ENCODE results near the gene PDE10A.

PDE10A gene

DNA sequence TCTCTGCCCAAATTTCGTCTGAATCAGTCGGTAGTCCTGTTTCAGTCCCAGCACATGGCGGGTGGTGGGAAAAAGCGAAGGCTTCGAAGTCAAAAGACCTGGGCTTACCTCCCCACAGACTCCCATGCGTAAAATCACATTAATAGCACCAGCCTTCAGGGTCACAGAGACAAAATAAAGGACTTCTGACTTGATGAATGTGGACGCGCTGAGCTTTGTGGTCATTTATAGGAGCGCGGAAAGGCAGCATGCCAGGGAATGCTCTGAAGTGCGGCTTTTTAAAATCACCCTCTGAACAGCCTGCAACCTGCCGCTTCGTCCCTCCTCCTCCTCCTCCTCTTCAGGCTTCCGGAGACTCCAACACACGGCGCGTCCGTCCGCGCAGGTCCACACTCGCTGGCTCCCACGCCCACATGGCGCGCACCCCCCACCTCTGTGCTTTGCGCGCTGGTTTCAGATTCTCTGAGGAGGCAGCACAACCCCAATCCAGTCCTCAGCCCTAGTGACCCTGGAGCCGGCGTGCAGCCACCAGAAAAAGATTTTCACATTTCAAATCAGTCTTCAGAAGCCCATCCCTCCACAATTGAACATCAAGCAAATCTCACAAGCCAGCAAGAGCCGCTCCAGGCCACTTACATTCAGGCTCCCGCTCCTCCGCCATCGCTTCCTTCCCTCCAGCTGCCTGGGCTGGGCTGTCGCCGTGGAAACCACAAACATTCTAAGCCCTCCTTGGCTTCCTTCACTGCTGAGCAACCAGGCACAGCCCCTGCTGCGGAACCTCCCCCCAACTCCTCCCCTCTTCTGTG is 353.9 kb downstream of the PDE10A start, which contains the start of gene C6orf118:
Gene C6orf118 (minus strand): TSS at position 680 of the 806 bp plus-strand sequence. CDS start 19 bp downstream, at position 661.
- Mint-ChIP-seq H3K9me3 (no peaks in the 10 kb centered on the region), H3K27ac (peak within 1 kb of the TSS; percentile 15 to 86 (median 42)), H3K4me1 (peaks cover 5% of the 10 kb centered on the region), H3K36me3 (ENCODE audit: low read depth) (no peaks in the 10 kb centered on the region), H3K4me3 (peak within 1 kb of the TSS; percentile 85 to 86 (median 86)), H3K27me3 (ENCODE audit: low read depth) (peaks cover 27% of the 10 kb centered on the region)
- no peak for TF ChIP-seq CTCF (IDR thresholded peaks at IDR 0.05; ENCODE audit: unreplicated experiment in 3 of 3)

DNA sequence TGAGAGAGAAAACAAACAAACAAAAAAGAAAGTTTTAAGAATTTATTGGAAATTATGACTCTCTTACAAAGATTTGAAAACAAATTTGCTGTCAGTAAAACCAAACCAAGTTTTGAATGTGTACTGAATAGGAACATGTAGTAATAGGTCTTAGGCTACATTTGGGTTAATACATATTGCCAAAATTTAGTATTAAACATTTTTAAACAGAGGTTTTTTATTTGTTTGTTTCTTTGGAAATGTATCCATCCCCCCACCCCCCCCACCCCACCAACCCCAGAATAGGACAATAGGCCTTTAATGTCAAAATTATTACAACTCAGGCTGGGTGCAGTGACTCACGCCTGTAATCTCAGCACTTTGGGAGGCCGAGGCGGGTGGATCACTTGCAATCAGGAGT is 356.1 kb downstream of the PDE10A start:
- Mint-ChIP-seq H3K27me3 (ENCODE audit: low read depth) (peaks cover 15% of the 10 kb centered on the region), H3K27ac (no peak overlapping the region), H3K9me3 (peaks cover 6% of the 10 kb centered on the region), H3K36me3 (ENCODE audit: low read depth) (no peaks in the 10 kb centered on the region), H3K4me3 (no peak overlapping the region), H3K4me1 (peaks cover 5% of the 10 kb centered on the region)
- no peak for TF ChIP-seq CTCF (IDR thresholded peaks at IDR 0.05; ENCODE audit: unreplicated experiment in 3 of 3)

- Mint-ChIP-seq H3K27ac (no peak overlapping the region), H3K27me3 (ENCODE audit: low read depth) (no peaks in the 10 kb centered on the region), H3K36me3 (ENCODE audit: low read depth) (peaks cover under 1% of the 10 kb centered on the region), H3K9me3 (peaks cover 6% of the 10 kb centered on the region), H3K4me3 (no peak overlapping the region), H3K4me1 (no peaks in the 10 kb centered on the region)
- TF ChIP-seq CTCF (IDR thresholded peaks at IDR 0.05; ENCODE audit: unreplicated experiment in 3 of 3) = no peak
Observed at GRCh38 chr6:165301372-165302246, 361.4 kb downstream of the PDE10A start.

- Mint-ChIP-seq H3K9me3 (peaks cover 6% of the 10 kb centered on the region), H3K27ac (no peak overlapping the region), H3K4me1 (no peaks in the 10 kb centered on the region), H3K27me3 (ENCODE audit: low read depth) (no peaks in the 10 kb centered on the region), H3K36me3 (ENCODE audit: low read depth) (peaks cover 4% of the 10 kb centered on the region), H3K4me3 (no peak overlapping the region)
- no peak for TF ChIP-seq CTCF (IDR thresholded peaks at IDR 0.05; ENCODE audit: unreplicated experiment in 3 of 3)
Observed at GRCh38 chr6:165300422-165300936, 362.6 kb downstream of the PDE10A start.

DNA sequence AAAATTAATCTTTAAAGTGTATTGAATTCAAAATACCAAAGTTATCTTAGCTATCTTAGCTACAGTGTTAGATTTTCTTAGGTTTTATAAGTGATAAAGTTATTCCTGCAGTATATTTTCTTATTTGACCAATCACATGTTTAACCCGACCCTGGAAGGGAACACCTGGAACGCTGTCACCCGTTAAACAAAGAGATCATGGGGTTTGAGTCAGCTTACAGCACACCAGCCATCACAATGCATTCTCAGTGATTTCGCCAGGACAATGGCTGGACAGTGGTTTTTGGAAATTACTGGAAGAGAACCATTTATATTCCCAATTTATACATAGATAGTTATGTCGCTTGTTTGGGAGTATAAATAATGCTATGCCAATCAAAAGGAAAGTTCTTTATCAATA is 364.2 kb downstream of the PDE10A start:
- Mint-ChIP-seq H3K4me1 (no peaks in the 10 kb centered on the region), H3K27ac (no peak overlapping the region)
- TF ChIP-seq CTCF (IDR thresholded peaks at IDR 0.05; ENCODE audit: unreplicated experiment in 3 of 3) = no peak

More for the DNA sequence above, 364.2 kb downstream of the PDE10A start:
- Mint-ChIP-seq H3K27me3 (ENCODE audit: low read depth) (no peaks in the 10 kb centered on the region), H3K9me3 (peaks cover 8% of the 10 kb centered on the region), H3K4me3 (no peak overlapping the region), H3K36me3 (ENCODE audit: low read depth) (peaks cover 4% of the 10 kb centered on the region)
